Right lobe of liver (tissue), 4 donors: ENCODE results near the gene ESM1.

Experiments used
- POLR2A ChIP-seq: fragments of 450-650 bp; IDR thresholded peaks from one replicate; pipeline ENCODE4 v1.6.1; 2017; ENCODE audit warnings: antibody characterized with exemption, mild to moderate bottlenecking
- TF ChIP-seq, protein P1 (sequence below), 4 donors: fragments of 200-600 bp in 3 of 4; fragments of 450-650 bp in 1 of 4; IDR thresholded peaks; one replicate each; pipeline versions ENCODE4 v1.5.1 to v1.8.0; 2016 to 2022; ENCODE audit warnings: antibody characterized with exemption in 4 of 4, mild to moderate bottlenecking in 2 of 4
- donor health status: DM: no; HTN: no; CAD: no.
- donor health status: DM: no; HTN: no; CAD: no.
- donor health status: DM: no; HTN: yes; CAD: no.

DNA sequence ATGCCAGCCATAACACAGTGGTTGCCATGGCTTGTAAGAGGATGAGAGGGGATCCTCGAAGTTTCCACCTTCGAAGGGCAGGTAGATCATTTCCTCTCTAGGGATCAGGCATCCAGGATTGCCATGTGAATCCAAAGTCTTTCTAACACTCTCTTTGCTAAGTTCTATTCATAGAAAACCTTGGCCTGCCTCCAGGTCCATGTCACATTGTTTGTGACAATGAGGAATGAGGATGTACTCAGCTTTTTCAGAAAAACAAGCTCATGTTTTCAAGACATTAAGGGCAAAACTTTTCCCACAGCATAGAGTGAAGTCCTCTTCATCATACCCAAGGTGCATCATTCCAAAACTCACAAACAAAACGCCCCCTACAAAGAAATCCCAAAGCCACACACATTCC lies 19.6 kb downstream of the ESM1 start:
- TF ChIP-seq POLR2A = no peak
- TF ChIP-seq, protein P1, sequence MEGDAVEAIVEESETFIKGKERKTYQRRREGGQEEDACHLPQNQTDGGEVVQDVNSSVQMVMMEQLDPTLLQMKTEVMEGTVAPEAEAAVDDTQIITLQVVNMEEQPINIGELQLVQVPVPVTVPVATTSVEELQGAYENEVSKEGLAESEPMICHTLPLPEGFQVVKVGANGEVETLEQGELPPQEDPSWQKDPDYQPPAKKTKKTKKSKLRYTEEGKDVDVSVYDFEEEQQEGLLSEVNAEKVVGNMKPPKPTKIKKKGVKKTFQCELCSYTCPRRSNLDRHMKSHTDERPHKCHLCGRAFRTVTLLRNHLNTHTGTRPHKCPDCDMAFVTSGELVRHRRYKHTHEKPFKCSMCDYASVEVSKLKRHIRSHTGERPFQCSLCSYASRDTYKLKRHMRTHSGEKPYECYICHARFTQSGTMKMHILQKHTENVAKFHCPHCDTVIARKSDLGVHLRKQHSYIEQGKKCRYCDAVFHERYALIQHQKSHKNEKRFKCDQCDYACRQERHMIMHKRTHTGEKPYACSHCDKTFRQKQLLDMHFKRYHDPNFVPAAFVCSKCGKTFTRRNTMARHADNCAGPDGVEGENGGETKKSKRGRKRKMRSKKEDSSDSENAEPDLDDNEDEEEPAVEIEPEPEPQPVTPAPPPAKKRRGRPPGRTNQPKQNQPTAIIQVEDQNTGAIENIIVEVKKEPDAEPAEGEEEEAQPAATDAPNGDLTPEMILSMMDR (IDR thresholded peaks at IDR 0.05) = no peak
